Measurements from ENCODE around the gene MUC5B.

DNA sequence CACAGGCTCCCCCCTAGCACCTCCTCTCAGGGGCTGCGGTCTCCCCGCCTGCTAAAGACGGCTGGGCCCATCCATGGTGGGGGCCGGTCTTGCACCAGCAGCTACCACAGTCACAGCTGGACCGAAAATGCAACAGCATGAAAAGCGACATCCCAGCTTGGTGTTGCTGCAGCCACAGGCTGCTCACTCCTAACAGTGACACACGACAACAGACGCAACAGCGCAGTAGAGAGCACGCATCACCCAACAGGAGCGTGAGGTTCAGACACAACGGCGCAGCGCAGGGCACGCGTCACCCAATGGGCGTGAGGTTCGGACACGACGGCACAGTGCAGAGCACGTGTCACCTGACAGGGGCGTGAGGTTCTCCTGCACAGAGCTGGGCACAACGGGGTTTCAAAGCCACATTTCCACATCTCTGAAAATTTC lies 62.5 kb downstream of the MUC5B start:
- TF ChIP-seq, protein P1, sequence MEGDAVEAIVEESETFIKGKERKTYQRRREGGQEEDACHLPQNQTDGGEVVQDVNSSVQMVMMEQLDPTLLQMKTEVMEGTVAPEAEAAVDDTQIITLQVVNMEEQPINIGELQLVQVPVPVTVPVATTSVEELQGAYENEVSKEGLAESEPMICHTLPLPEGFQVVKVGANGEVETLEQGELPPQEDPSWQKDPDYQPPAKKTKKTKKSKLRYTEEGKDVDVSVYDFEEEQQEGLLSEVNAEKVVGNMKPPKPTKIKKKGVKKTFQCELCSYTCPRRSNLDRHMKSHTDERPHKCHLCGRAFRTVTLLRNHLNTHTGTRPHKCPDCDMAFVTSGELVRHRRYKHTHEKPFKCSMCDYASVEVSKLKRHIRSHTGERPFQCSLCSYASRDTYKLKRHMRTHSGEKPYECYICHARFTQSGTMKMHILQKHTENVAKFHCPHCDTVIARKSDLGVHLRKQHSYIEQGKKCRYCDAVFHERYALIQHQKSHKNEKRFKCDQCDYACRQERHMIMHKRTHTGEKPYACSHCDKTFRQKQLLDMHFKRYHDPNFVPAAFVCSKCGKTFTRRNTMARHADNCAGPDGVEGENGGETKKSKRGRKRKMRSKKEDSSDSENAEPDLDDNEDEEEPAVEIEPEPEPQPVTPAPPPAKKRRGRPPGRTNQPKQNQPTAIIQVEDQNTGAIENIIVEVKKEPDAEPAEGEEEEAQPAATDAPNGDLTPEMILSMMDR (IDR thresholded peaks at IDR 0.05), result no peak
- TF ChIP-seq EZH2 (IDR thresholded peaks at IDR 0.05; ENCODE audit: borderline replicate concordance, insufficient read depth, low read depth, low read length, poor library complexity, severe bottlenecking), result no peak

Data from B cell (primary cell).